ENCODE results near the gene LRRIQ4.

DNA sequence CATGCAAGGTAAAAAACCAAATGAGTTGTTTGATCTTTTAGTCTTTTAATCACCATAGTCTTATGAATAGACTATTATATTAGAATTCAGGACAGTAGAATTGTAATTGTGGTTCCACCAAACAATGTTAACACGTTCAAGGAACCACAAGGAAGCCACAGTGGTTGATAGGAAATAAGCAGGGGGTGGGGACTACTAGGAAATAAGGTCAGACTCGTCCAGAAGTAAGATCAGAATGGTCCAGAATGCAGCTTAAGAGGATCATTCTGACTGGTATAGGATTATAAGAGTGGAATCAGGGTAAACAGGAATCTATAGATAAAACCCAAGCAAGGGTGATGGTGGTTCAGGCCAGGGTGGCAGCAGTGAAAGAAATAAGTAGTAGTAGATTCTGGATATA, 31.9 kb upstream of the LRRIQ4 start:
- TF ChIP-seq, protein P1, sequence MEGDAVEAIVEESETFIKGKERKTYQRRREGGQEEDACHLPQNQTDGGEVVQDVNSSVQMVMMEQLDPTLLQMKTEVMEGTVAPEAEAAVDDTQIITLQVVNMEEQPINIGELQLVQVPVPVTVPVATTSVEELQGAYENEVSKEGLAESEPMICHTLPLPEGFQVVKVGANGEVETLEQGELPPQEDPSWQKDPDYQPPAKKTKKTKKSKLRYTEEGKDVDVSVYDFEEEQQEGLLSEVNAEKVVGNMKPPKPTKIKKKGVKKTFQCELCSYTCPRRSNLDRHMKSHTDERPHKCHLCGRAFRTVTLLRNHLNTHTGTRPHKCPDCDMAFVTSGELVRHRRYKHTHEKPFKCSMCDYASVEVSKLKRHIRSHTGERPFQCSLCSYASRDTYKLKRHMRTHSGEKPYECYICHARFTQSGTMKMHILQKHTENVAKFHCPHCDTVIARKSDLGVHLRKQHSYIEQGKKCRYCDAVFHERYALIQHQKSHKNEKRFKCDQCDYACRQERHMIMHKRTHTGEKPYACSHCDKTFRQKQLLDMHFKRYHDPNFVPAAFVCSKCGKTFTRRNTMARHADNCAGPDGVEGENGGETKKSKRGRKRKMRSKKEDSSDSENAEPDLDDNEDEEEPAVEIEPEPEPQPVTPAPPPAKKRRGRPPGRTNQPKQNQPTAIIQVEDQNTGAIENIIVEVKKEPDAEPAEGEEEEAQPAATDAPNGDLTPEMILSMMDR (IDR thresholded peaks at IDR 0.05), result no peak
- TF ChIP-seq POLR2A (IDR thresholded peaks at IDR 0.05), result no peak

Measured in tibial nerve (tissue), 3 donors.